ENCODE results near the gene RPL15.

Gene RPL15

GRCh38 chr3:23934253-23934652 is 17.3 kb downstream of the RPL15 start:
- no peak for DNase-seq

DNA sequence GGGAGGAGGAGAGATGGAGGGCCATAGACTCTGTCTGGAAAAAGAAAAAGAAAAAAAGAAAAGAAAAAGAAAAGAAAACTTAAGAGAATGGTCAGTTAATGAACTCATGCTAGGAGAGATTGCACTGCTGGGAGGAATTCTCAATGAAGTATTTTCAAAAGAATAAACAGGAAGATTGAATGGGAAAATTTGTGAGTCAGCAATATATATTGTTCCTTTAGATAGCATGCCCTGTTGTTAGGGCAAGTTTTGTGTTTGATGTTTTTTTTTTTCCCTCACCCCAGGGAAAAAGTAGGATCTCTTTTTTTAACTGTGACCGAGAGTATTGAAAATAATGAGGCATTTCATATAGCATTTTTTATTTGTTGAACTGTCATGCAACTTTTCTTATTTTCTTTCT is 20.4 kb downstream of the RPL15 start:
- DNase-seq: no peak

GRCh38 chr3:23938688-23939087 is 21.8 kb downstream of the RPL15 start:
- DNase-seq: no peak

- DNase-seq: no peak
These were observed 23.8 kb downstream of the RPL15 start for GRCh38 chr3:23940775-23941174.

- DNase-seq: no peak
These were observed 24.5 kb downstream of the RPL15 start for GRCh38 chr3:23941440-23941839.

- no peak for DNase-seq
These were observed 25.6 kb downstream of the RPL15 start for GRCh38 chr3:23942546-23942945.

DNA sequence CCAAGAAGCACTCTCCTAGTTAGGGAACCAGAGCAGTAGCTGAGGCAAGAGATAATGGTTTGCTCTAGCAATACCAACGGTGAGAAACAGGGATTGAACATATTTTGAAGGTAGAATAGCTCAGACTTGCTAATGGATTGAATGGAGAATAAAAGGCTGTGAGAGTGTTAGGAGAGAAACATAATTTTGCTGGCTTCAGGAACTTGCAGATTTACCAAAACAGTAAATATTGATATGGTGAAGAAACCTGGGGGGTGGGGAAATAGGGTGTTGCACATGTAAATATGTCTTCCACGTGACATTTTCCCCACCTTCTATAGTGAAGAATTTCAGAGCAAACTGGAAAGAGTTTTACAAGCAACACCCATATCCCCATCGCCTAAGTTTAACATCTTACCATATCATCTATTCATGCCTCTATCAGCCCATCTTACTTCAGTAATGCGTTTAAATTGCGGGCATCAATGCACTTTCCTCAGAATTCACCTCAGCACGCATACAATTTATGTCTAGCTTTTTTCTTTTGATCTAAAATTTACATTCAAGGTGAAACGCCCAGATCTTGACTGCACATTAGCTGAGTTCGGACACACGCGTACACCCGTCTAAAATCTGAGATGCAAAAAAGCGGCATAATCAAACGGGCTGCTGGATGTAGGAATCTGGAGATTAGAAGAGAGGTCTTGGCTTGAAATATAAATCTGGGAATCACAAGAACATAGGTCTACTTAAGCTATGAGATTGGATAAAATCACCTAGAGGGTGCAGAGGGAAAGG is 27.3 kb downstream of the RPL15 start:
- DNase-seq: no peak

DNA sequence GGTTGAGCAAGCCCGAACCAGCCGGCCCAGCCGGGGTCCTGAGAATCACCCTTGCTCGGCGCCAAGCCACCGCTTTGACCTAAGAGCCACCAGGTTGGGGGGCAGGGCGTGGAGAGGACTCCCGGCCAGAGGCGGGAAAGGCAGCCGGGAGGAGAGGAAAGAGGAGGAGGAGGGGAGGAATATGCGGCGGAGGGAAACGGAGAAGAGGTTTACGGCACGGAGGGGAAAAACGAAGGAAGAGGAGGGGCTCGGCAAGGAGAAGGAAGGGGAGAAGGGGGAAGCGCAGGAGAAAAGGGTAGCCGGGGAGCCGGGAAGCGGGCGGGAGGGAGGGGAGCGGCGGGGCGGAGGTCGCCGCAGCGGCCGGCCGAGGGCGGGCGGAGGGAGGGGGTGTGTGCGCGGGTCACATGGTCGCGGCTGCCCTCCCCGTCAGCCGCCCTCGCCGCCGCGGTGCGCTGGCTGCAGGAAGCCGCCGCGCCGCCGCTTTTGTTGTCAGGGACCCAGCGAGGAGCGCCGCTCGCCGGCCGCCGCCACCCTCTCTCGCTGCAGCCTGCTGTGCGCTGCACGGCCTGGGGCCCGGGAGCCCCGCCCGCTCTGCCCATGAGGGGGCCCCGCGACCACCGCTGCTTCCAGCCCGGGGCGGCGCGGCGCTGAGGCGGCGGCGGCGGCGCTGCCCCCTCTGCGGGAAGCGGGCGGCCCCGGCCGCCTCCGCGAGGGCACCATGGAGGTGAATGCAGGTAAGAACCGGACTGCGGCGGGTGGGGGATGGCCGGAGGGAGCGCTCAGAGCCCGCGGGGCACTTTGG is 28.1 kb downstream of the RPL15 start, which contains the start of gene NR1D2:
TSS of gene NR1D2 (plus strand) at position 426 of the 802 bp plus-strand sequence. CDS start at position 719, 293 bp downstream.
- peak; percentile 81 to 83 for DNase-seq

GRCh38 chr3:23945663-23945912 is 28.7 kb downstream of the RPL15 start:
- DNase-seq: no peak

- DNase-seq: peak; percentile 98 to 99
These were observed 29.2 kb downstream of the RPL15 start for GRCh38 chr3:23945913-23946687.

DNA sequence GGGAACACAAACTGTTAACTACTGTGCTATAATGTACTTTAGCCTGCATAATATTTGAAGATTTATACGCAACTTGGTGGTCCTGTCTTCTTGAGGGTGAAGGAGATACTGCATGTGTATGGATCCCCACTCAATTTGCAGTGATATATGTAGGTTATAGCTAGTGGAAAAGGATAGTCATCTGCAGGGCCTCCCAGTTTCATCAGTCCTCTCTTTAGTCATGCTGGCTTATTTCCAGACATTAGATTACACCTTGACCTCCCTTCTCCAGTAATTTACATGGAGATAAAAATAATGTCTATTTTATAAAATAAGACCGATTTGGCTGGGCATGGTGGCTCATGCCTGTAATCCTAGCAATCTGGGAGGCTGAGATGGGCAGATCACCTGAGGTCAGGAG is 31.8 kb downstream of the RPL15 start:
- no peak for DNase-seq

- DNase-seq: no peak
These were observed 32.9 kb downstream of the RPL15 start for GRCh38 chr3:23949784-23950183.

GRCh38 chr3:23950293-23950692 is 33.4 kb downstream of the RPL15 start:
- no peak for DNase-seq

GRCh38 chr3:23952646-23953045 is 35.7 kb downstream of the RPL15 start:
- peak in 1 of 2 donors; percentile 36 for DNase-seq

- no peak for DNase-seq
These were observed 36.6 kb downstream of the RPL15 start for GRCh38 chr3:23953523-23953922.

DNA sequence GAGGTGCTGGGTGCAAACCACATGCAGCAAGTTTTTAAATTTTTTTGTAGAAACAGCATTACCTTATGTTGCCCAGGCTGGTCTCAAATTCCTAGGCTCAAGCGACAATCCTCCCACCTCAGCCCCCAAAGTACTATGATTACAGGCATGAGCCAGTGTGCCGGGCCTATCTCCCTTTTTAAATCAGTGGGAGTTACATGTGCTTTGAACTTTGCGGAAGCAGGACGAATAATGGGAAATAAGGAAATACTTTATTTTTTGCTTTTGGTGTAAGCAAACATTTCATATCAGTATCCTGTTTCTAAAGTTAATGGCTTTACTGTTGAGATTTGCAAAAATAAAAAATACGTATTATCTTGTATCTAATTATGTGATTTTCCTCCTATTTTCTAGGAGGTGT is 37.2 kb downstream of the RPL15 start:
- no peak for DNase-seq

DNA sequence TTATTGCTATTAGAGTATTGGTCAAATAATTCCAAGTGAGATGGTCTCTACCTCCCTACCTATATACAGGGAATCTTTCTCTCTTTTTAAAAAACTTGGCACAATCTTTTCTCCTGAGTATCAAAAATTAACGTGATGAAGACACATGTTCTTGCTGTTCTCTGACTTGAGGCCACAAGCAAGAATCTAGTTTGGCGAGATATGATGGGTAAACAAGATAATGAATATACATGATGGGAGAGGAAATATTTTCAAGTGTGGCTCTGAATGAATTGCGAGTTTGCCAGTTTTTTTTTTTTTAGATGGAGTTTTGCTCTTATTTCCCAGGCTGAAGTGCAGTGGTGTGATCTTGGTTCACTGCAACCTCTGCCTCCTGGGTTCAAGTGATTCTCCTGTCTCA is 39.8 kb downstream of the RPL15 start:
- no peak for DNase-seq

- no peak for DNase-seq
These were observed 42.4 kb downstream of the RPL15 start for GRCh38 chr3:23959135-23959900.

DNA sequence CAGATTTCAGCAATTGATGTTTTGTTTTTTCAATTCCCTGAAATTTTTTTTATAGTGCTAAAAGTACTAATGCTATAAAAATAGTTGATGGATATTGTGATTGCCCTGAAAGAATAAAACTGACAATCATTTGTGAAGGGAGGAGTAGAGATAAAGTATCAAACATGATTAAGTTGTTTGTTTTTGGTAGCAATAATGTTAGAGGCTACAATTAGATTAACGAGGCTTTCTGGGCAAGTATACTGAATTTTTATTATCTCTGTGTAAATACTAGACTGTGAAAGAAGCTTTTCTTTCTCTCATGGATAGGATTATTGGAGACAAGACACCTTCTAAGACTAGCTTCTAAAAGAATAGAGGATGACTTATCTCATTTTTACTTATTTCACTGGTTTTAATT is 43.7 kb downstream of the RPL15 start:
- DNase-seq: no peak

DNA sequence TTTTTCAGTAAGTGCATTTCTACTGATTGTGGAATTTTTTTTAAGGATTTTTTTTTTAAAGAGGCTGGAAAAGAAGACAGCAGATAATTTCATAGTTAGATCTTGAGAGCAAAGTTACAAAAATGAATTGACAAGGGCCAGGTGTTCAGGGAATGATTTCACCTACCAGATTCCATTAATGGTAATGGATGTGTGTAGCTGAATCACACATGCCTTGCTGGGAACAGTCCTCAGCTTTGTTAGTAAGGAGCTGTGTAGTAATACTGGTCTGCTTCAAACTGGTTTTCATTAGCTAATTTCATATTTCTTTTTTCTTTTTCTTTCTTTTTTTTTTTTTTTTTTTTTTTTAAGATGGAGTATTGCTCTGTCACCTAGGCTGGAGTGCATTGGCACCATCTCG is 44.1 kb downstream of the RPL15 start:
- no peak for DNase-seq

DNA sequence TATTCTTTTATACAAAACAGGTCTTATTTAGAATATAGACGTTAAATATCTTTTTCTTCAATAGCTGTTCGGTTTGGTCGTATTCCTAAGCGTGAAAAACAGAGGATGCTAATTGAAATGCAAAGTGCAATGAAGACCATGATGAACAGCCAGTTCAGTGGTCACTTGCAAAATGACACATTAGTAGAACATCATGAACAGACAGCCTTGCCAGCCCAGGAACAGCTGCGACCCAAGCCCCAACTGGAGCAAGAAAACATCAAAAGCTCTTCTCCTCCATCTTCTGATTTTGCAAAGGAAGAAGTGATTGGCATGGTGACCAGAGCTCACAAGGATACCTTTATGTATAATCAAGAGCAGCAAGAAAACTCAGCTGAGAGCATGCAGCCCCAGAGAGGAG is 45.0 kb downstream of the RPL15 start:
- DNase-seq: no peak

- DNase-seq: no peak
These were observed 47.8 kb downstream of the RPL15 start for GRCh38 chr3:23964537-23965235.
